Activated naive CD4-positive, alpha-beta T cell (primary cell): ENCODE data around the gene THYN1.

Experiments
- DNase-seq, 4 experiments: peaks; one replicate each; lab custom pipeline; 2025; lab: John Stamatoyannopoulos, UW

The THYN1 gene

GRCh38 chr11:134248910-134249480 lies 4.2 kb downstream of the THYN1 start:
- DNase-seq = no peak

GRCh38 chr11:134246678-134247077 lies 6.5 kb downstream of the THYN1 start:
- no peak for DNase-seq

- DNase-seq = no peak
Measured at GRCh38 chr11:134246100-134246499, 7.1 kb downstream of the THYN1 start.

- no peak for DNase-seq
Measured at GRCh38 chr11:134245434-134245833, 7.7 kb downstream of the THYN1 start.

GRCh38 chr11:134244593-134244992 lies 8.6 kb downstream of the THYN1 start:
- DNase-seq = no peak

GRCh38 chr11:134243913-134244312 lies 9.2 kb downstream of the THYN1 start:
- no peak for DNase-seq

GRCh38 chr11:134242376-134242775 lies 10.8 kb downstream of the THYN1 start:
- DNase-seq = no peak

- DNase-seq = no peak
Measured at GRCh38 chr11:134240592-134240991, 12.6 kb downstream of the THYN1 start.

- no peak for DNase-seq
Measured at GRCh38 chr11:134238956-134239355, 14.2 kb downstream of the THYN1 start.

GRCh38 chr11:134237557-134237922 lies 15.6 kb downstream of the THYN1 start:
- no peak for DNase-seq

GRCh38 chr11:134236834-134237556 lies 16.2 kb downstream of the THYN1 start:
- no peak for DNase-seq

- DNase-seq = no peak
Measured at GRCh38 chr11:134235399-134235798, 17.8 kb downstream of the THYN1 start.

GRCh38 chr11:134233729-134234179 lies 19.4 kb downstream of the THYN1 start:
- DNase-seq = no peak

- no peak for DNase-seq
Measured at GRCh38 chr11:134231958-134232659, 21.0 kb downstream of the THYN1 start.

GRCh38 chr11:134230339-134230738 lies 22.8 kb downstream of the THYN1 start:
- DNase-seq = no peak

- no peak for DNase-seq
Measured at GRCh38 chr11:134229126-134229790, 23.9 kb downstream of the THYN1 start.

GRCh38 chr11:134228625-134229024 lies 24.5 kb downstream of the THYN1 start:
- DNase-seq = no peak

- DNase-seq = no peak
Measured at GRCh38 chr11:134226806-134227325, 26.3 kb downstream of the THYN1 start.

GRCh38 chr11:134224710-134225664 lies 28.2 kb downstream of the THYN1 start:
- peak in 3 of 4 experiments; percentile 28 to 47 (median 33) for DNase-seq

- peak; percentile 87 to 94 (median 92) for DNase-seq
Measured at GRCh38 chr11:134223836-134224709, 29.1 kb downstream of the THYN1 start, which contains the start of the genes NCAPD3 and VPS26B. TSS of gene NCAPD3 (minus strand) at chr11:134223967. CDS start at chr11:134223926, 41 bp downstream. TSS of gene VPS26B (plus strand) at chr11:134224671. CDS start at chr11:134225123, 452 bp downstream.
